Muscle layer of colon (tissue), 2 donors: ENCODE measurements around the gene CD109.
"Not testable (repeated sequence)": the region's sequence is repeated elsewhere in the genome, so short reads cannot be mapped to it uniquely, and the experiment has no call there.

Experiments
- H3K27ac ChIP-seq: one replicate; pipeline ENCODE4 v1.7.0; 2013; ENCODE audit warnings: low read depth, mild to moderate bottlenecking, low read length, moderate library complexity
- H3K27me3 ChIP-seq, 2 donors: one replicate each; pipeline ENCODE4 v1.7.0; 2013; ENCODE audit warnings: low read length in 2 of 2, mild to moderate bottlenecking in 2 of 2; ENCODE audit not compliant: insufficient read depth in 2 of 2, control insufficient read depth in 1 of 2
- H3K36me3 ChIP-seq: one replicate; pipeline ENCODE4 v1.7.0; 2013; ENCODE audit warnings: mild to moderate bottlenecking, low read length; ENCODE audit not compliant: insufficient read depth
- H3K4me1 ChIP-seq: one replicate; pipeline ENCODE4 v1.7.0; 2013; ENCODE audit warnings: mild to moderate bottlenecking, low read length; ENCODE audit not compliant: insufficient read depth
- H3K4me3 ChIP-seq, 2 donors: one replicate each; pipeline ENCODE4 v1.7.0; 2013; ENCODE audit warnings: low read length in 2 of 2, low read depth in 1 of 2, mild to moderate bottlenecking in 1 of 2, moderate library complexity in 1 of 2
- H3K9ac ChIP-seq: one replicate; pipeline ENCODE4 v1.7.0; 2013; ENCODE audit warnings: low read length
- H3K9me3 ChIP-seq: one replicate; pipeline ENCODE4 v1.7.0; 2013; ENCODE audit warnings: mild to moderate bottlenecking, low read length
- donor health status: abdominal sarcoma.
- donor health status: Adenocarcinoma of cecum.

CD109 gene

GRCh38 chr6:73712535-73713173, 16.7 kb downstream of the CD109 start:
- Histone ChIP-seq H3K27ac (no peak overlapping the region), H3K4me1 (peaks cover 26% of the 10 kb centered on the region), H3K36me3 (no peaks in the 10 kb centered on the region), H3K27me3 (no peaks in the 10 kb centered on the region), H3K9ac (no peak overlapping the region), H3K9me3 (no peaks in the 10 kb centered on the region), H3K4me3 (no peak overlapping the region)

GRCh38 chr6:73713426-73714147, 17.6 kb downstream of the CD109 start:
- no peak overlapping the region for H3K4me3 ChIP-seq
- H3K9me3 ChIP-seq = no peaks in the 10 kb centered on the region
- H3K4me1 ChIP-seq = peaks cover 26% of the 10 kb centered on the region
- H3K36me3 ChIP-seq = no peaks in the 10 kb centered on the region
- H3K27me3 ChIP-seq = no peaks in the 10 kb centered on the region
- H3K9ac ChIP-seq = no peak overlapping the region
- H3K27ac ChIP-seq = no peak overlapping the region

- H3K27ac ChIP-seq, H3K27me3 ChIP-seq, H3K9me3 ChIP-seq, H3K36me3 ChIP-seq, H3K4me3 ChIP-seq, H3K9ac ChIP-seq: not testable (repeated sequence)
- H3K4me1 ChIP-seq = peaks cover 26% of the 10 kb centered on the region
Measured at GRCh38 chr6:73715111-73715508, 19.1 kb downstream of the CD109 start.

- Histone ChIP-seq H3K9me3 (no peaks in the 10 kb centered on the region), H3K27me3 (no peaks in the 10 kb centered on the region), H3K9ac (no peak overlapping the region), H3K4me1 (peaks cover 8% of the 10 kb centered on the region), H3K36me3 (no peaks in the 10 kb centered on the region), H3K4me3 (no peak overlapping the region), H3K27ac (no peak overlapping the region)
Measured at GRCh38 chr6:73719046-73719445, 23.0 kb downstream of the CD109 start.

GRCh38 chr6:73722318-73723060, 26.5 kb downstream of the CD109 start:
- no peak overlapping the region for H3K27ac ChIP-seq

GRCh38 chr6:73723480-73723879, 27.5 kb downstream of the CD109 start:
- H3K27ac ChIP-seq, H3K4me3 ChIP-seq, H3K27me3 ChIP-seq, H3K9ac ChIP-seq, H3K9me3 ChIP-seq, H3K36me3 ChIP-seq, H3K4me1 ChIP-seq: not testable (repeated sequence)

More at GRCh38 chr6:73722318-73723060, 26.5 kb downstream of the CD109 start:
- H3K27me3 ChIP-seq = no peaks in the 10 kb centered on the region
- no peak overlapping the region for H3K9ac ChIP-seq
- no peaks in the 10 kb centered on the region for H3K36me3 ChIP-seq
- H3K4me1 ChIP-seq = peaks cover 8% of the 10 kb centered on the region
- no peak overlapping the region for H3K4me3 ChIP-seq
- H3K9me3 ChIP-seq = no peaks in the 10 kb centered on the region

GRCh38 chr6:73724389-73724788, 28.4 kb downstream of the CD109 start:
- peaks cover 8% of the 10 kb centered on the region for H3K4me1 ChIP-seq
- no peaks in the 10 kb centered on the region for H3K36me3 ChIP-seq
- no peak overlapping the region for H3K9ac ChIP-seq
- H3K27me3 ChIP-seq = no peaks in the 10 kb centered on the region
- H3K9me3 ChIP-seq = no peaks in the 10 kb centered on the region
- H3K27ac ChIP-seq = no peak overlapping the region
- H3K4me3 ChIP-seq = no peak overlapping the region

GRCh38 chr6:73725192-73725591, 29.2 kb downstream of the CD109 start:
- not testable (repeated sequence) for H3K4me1 ChIP-seq, H3K4me3 ChIP-seq, H3K36me3 ChIP-seq, H3K9me3 ChIP-seq, H3K27me3 ChIP-seq, H3K9ac ChIP-seq, H3K27ac ChIP-seq

- Histone ChIP-seq H3K27me3 (no peaks in the 10 kb centered on the region), H3K27ac (no peak overlapping the region), H3K4me1 (peaks cover 8% of the 10 kb centered on the region), H3K36me3 (no peaks in the 10 kb centered on the region), H3K9ac (no peak overlapping the region), H3K9me3 (no peaks in the 10 kb centered on the region), H3K4me3 (no peak overlapping the region)
Measured at GRCh38 chr6:73727114-73727513, 31.1 kb downstream of the CD109 start.

- Histone ChIP-seq H3K9me3 (no peaks in the 10 kb centered on the region), H3K4me1 (peaks cover 9% of the 10 kb centered on the region), H3K27ac (no peak overlapping the region), H3K36me3 (no peaks in the 10 kb centered on the region), H3K4me3 (no peak overlapping the region), H3K9ac (no peak overlapping the region), H3K27me3 (no peaks in the 10 kb centered on the region)
Measured at GRCh38 chr6:73728548-73729205, 32.7 kb downstream of the CD109 start.

- Histone ChIP-seq H3K9me3 (no peaks in the 10 kb centered on the region), H3K4me1 (peaks cover 15% of the 10 kb centered on the region), H3K27ac (no peak overlapping the region), H3K9ac (no peak overlapping the region), H3K27me3 (no peaks in the 10 kb centered on the region), H3K36me3 (no peaks in the 10 kb centered on the region), H3K4me3 (no peak overlapping the region)
Measured at GRCh38 chr6:73731285-73731684, 35.3 kb downstream of the CD109 start.
